Measurements from ENCODE around the gene ZC3H15. TPM values are rescaled to one million over a fixed set of nuclear protein-coding genes. Genes with fewer than 3 reads are reported as not detected.
A peak's percentile ranks its signal among the peaks of the same experiment; 100 is the strongest.

The ZC3H15 gene
- total RNA-seq, 6 experiments from 2014 or later, result 20.7 to 41.2 (median 30.5) TPM

GRCh38 chr2:186486651-186487647 lies 889 bp downstream of the ZC3H15 start:
- intact Hi-C loops (cut with DNase I), result no loop called here
- peak overlapping the region; percentile 84 to 89 (median 84) for H3K27ac ChIP-seq
- ATAC-seq (no peak), DNase-seq (no peak)
- H3K9me3 ChIP-seq, result no peaks in the 10 kb centered on the region
- peak overlapping the region; percentile 77 to 90 (median 83) for H3K4me3 ChIP-seq
- under 1% methylated on average over 23 of the region's 31 CpGs for whole genome bisulfite sequencing (ENCODE audit: insufficient coverage, low coverage, low lambda C conversion rate, missing lambda C conversion rate)
- TF ChIP-seq POLR2A (IDR thresholded peaks at IDR 0.05), result no peak
- TF ChIP-seq CTCF (IDR thresholded peaks at IDR 0.05), result no peak
- peaks cover 0 to 29% (median 3%) of the 10 kb centered on the region in 4 donors for H3K4me1 ChIP-seq
- H3K27me3 ChIP-seq, result no peaks in the 10 kb centered on the region
- no peaks in the 10 kb centered on the region for H3K36me3 ChIP-seq

GRCh38 chr2:186493564-186494085 lies 7.6 kb downstream of the ZC3H15 start:
- intact Hi-C loops (cut with DNase I), result no loop called here
- WGBS (ENCODE audit: insufficient coverage, low coverage, low lambda C conversion rate, missing lambda C conversion rate), result 95% methylated on average over 2 of the region's 2 CpGs
- ATAC-seq (no peak), DNase-seq (no peak)
- TF ChIP-seq POLR2A (IDR thresholded peaks at IDR 0.05), result no peak
- no peak for TF ChIP-seq CTCF (IDR thresholded peaks at IDR 0.05)
- Histone ChIP-seq H3K4me1 (peaks cover 0 to 6% (median 0%) of the 10 kb centered on the region in 4 donors), H3K4me3 (no peak overlapping the region), H3K27ac (no peak overlapping the region), H3K27me3 (no peaks in the 10 kb centered on the region), H3K36me3 (peaks cover 0 to 33% (median 8%) of the 10 kb centered on the region in 4 donors), H3K9me3 (no peaks in the 10 kb centered on the region)

GRCh38 chr2:186496401-186496800 lies 10.3 kb downstream of the ZC3H15 start:
- H3K27me3 ChIP-seq, result no peaks in the 10 kb centered on the region
- no peaks in the 10 kb centered on the region for H3K4me1 ChIP-seq
- intact Hi-C loops (cut with DNase I), result no loop called here
- 72% methylated on average over 3 of the region's 7 CpGs for WGBS (ENCODE audit: insufficient coverage, low coverage, low lambda C conversion rate, missing lambda C conversion rate)
- peaks cover 0 to 43% (median 12%) of the 10 kb centered on the region in 4 donors for H3K36me3 ChIP-seq
- ATAC-seq, result no peak
- no peaks in the 10 kb centered on the region for H3K9me3 ChIP-seq
- no peak for DNase-seq
- no peak overlapping the region for H3K27ac ChIP-seq
- H3K4me3 ChIP-seq, result no peak overlapping the region
- TF ChIP-seq CTCF (IDR thresholded peaks at IDR 0.05) (no peak), POLR2A (IDR thresholded peaks at IDR 0.05) (no peak)

GRCh38 chr2:186497928-186498327 lies 11.9 kb downstream of the ZC3H15 start:
- H3K36me3 ChIP-seq, result peaks cover 0 to 57% (median 12%) of the 10 kb centered on the region in 4 donors
- no peaks in the 10 kb centered on the region for H3K4me1 ChIP-seq
- WGBS (ENCODE audit: insufficient coverage, low coverage, low lambda C conversion rate, missing lambda C conversion rate), result 87% methylated on average over 3 of the region's 3 CpGs
- DNase-seq (no peak), ATAC-seq (peak in 1 of 4 donors; percentile 22)
- H3K27ac ChIP-seq, result no peak overlapping the region
- H3K9me3 ChIP-seq, result no peaks in the 10 kb centered on the region
- intact Hi-C loops (cut with DNase I), result no loop called here
- H3K27me3 ChIP-seq, result no peaks in the 10 kb centered on the region
- TF ChIP-seq POLR2A (IDR thresholded peaks at IDR 0.05) (no peak), CTCF (IDR thresholded peaks at IDR 0.05) (no peak)
- H3K4me3 ChIP-seq, result no peak overlapping the region

All from right lobe of liver (tissue), 6 donors.